ENCODE data around the gene DPP4. TPM values are rescaled to one million over a fixed set of nuclear protein-coding genes. Genes with fewer than 3 reads are reported as not detected.

The DPP4 gene
- total RNA-seq, 1 donor from 2014 or later = 0.49 TPM

- Mint-ChIP-seq H3K4me3 (no peak overlapping the region), H3K36me3 (no peaks in the 10 kb centered on the region), H3K27me3 (ENCODE audit: insufficient read depth, low read depth) (no peaks in the 10 kb centered on the region), H3K4me1 (peaks cover 12% of the 10 kb centered on the region), H3K9me3 (no peaks in the 10 kb centered on the region), H3K27ac (no peak overlapping the region)
- H3K4me3 ChIP-seq = no peak overlapping the region
- no peaks in the 10 kb centered on the region for H3K27me3 ChIP-seq
- H3K9me3 ChIP-seq (ENCODE audit: low read depth) = no peaks in the 10 kb centered on the region
- no peaks in the 10 kb centered on the region for H4K20me1 ChIP-seq (ENCODE audit: low read depth)
- H3F3A ChIP-seq (ENCODE audit: low read depth) = no peaks in the 10 kb centered on the region
- no peak overlapping the region for H2AFZ ChIP-seq (replicated peaks)
- no peak overlapping the region for H3K9ac ChIP-seq
- H3K79me2 ChIP-seq (ENCODE audit: low read depth) = no peaks in the 10 kb centered on the region
- H3K27ac ChIP-seq = no peak overlapping the region
- H3K4me1 ChIP-seq = peaks cover 5% of the 10 kb centered on the region
- TF ChIP-seq EZH2phosphoT487 (IDR thresholded peaks at IDR 0.05) = no peak
- TF ChIP-seq CTCF (IDR thresholded peaks at IDR 0.05) = no peak
- TF ChIP-seq EZH2 (IDR thresholded peaks at IDR 0.05) = no peak
- no peak for DNase-seq (ENCODE audit: low spot score)
- H3K4me2 ChIP-seq = no peak overlapping the region
- no peaks in the 10 kb centered on the region for H3K36me3 ChIP-seq
These were observed 18.0 kb upstream of the DPP4 start for GRCh38 chr2:162092008-162092390.

- no peak for TF ChIP-seq EZH2phosphoT487 (IDR thresholded peaks at IDR 0.05)
- TF ChIP-seq CTCF (IDR thresholded peaks at IDR 0.05) = peak; percentile 18
These were observed 17.5 kb upstream of the DPP4 start for GRCh38 chr2:162091325-162092007.

GRCh38 chr2:162090109-162090508, 16.1 kb upstream of the DPP4 start:
- Histone ChIP-seq H3K4me3 (no peak overlapping the region), H3K9ac (no peak overlapping the region), H3K4me1 (peaks cover 13% of the 10 kb centered on the region), H3K27ac (no peak overlapping the region), H4K20me1 (ENCODE audit: low read depth) (no peaks in the 10 kb centered on the region), H3K36me3 (no peaks in the 10 kb centered on the region), H3K9me3 (ENCODE audit: low read depth) (no peaks in the 10 kb centered on the region), H3F3A (ENCODE audit: low read depth) (no peaks in the 10 kb centered on the region), H2AFZ (replicated peaks) (no peak overlapping the region), H3K79me2 (ENCODE audit: low read depth) (no peaks in the 10 kb centered on the region), H3K4me2 (no peak overlapping the region), H3K27me3 (no peaks in the 10 kb centered on the region)
- TF ChIP-seq EZH2phosphoT487 (IDR thresholded peaks at IDR 0.05) (no peak), CTCF (IDR thresholded peaks at IDR 0.05) (no peak), EZH2 (IDR thresholded peaks at IDR 0.05) (no peak)
- H3K4me1 Mint-ChIP-seq = peaks cover 15% of the 10 kb centered on the region
- H3K36me3 Mint-ChIP-seq = no peaks in the 10 kb centered on the region
- no peak overlapping the region for H3K27ac Mint-ChIP-seq
- no peaks in the 10 kb centered on the region for H3K9me3 Mint-ChIP-seq
- H3K27me3 Mint-ChIP-seq (ENCODE audit: insufficient read depth, low read depth) = no peaks in the 10 kb centered on the region
- DNase-seq (ENCODE audit: low spot score) = peak; percentile 15
- no peak overlapping the region for H3K4me3 Mint-ChIP-seq

More at GRCh38 chr2:162091325-162092007, 17.5 kb upstream of the DPP4 start:
- H4K20me1 ChIP-seq (ENCODE audit: low read depth) = no peaks in the 10 kb centered on the region
- no peaks in the 10 kb centered on the region for H3K27me3 Mint-ChIP-seq (ENCODE audit: insufficient read depth, low read depth)
- H3K27me3 ChIP-seq = no peaks in the 10 kb centered on the region
- peak overlapping the region; percentile 87 for H3K27ac Mint-ChIP-seq
- H2AFZ ChIP-seq (replicated peaks) = no peak overlapping the region
- no peak overlapping the region for H3K4me2 ChIP-seq
- H3K36me3 ChIP-seq = no peaks in the 10 kb centered on the region
- peaks cover 12% of the 10 kb centered on the region for H3K4me1 Mint-ChIP-seq
- H3K4me3 Mint-ChIP-seq = no peak overlapping the region
- H3K9me3 Mint-ChIP-seq = no peaks in the 10 kb centered on the region
- peaks cover 7% of the 10 kb centered on the region for H3K4me1 ChIP-seq
- H3K36me3 Mint-ChIP-seq = no peaks in the 10 kb centered on the region
- H3K27ac ChIP-seq = no peak overlapping the region
- no peaks in the 10 kb centered on the region for H3K79me2 ChIP-seq (ENCODE audit: low read depth)
- H3K4me3 ChIP-seq = no peak overlapping the region
- DNase-seq (ENCODE audit: low spot score) = no peak
- no peak overlapping the region for H3K9ac ChIP-seq
- no peaks in the 10 kb centered on the region for H3K9me3 ChIP-seq (ENCODE audit: low read depth)
- no peaks in the 10 kb centered on the region for H3F3A ChIP-seq (ENCODE audit: low read depth)

All from neural progenitor cell (in vitro differentiated cells).